A673 (cell line): Measurements from ENCODE around the gene CAST.

Experiments
- CTCF ChIP-seq: fragments of 300-800, 200-600 bp; sonication (generic); conservative IDR thresholded peaks from 2 replicates; pipeline ENCODE4 v1.5.1; 2017; ENCODE audit warnings: low read depth, mild to moderate bottlenecking, antibody characterized with exemption, low read length, moderate library complexity, mixed read lengths
- EZH2 ChIP-seq: fragments of 200-600 bp; sonication (generic); IDR thresholded peaks from 2 replicates; pipeline ENCODE4 v1.6.1; 2017; ENCODE audit warnings: borderline replicate concordance, low read depth, mild to moderate bottlenecking, mixed read lengths, antibody characterized with exemption, low read length; ENCODE audit not compliant: poor library complexity, severe bottlenecking

DNA sequence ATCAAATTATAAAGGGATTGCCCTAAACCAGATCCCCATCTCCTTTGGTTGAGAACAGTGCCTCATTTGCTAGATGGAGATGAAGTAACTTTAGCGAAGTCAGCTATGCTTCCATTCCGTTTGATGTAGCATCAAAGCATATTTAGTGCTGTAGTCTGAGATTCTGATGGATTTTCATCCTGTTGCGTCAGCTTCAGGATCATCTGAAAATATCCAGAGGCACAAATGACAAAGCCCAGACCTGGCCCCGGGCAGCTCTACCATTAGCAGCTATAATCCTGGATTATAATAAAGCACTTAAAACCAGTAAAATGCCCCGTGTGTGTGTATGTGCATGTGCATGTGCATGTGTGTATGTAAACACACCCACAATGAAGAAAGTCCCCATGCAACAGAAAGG is 100.8 kb downstream of the CAST start:
- TF ChIP-seq CTCF, result no peak
- TF ChIP-seq EZH2, result no peak
